Measurements from ENCODE around the gene COL27A1.

The COL27A1 gene

GRCh38 chr9:114357911-114358328 lies 202.6 kb downstream of the COL27A1 start:
- no peak for DNase-seq (ENCODE audit: low read depth)
- TF ChIP-seq CTCF (IDR thresholded peaks at IDR 0.05; ENCODE audit: low read depth, low read length): no peak
- no peak for TF ChIP-seq MAX (IDR thresholded peaks at IDR 0.05; ENCODE audit: low read depth, low read length)
- TF ChIP-seq MYC (IDR thresholded peaks at IDR 0.05; ENCODE audit: low read depth, low read length): no peak
- TF ChIP-seq POLR2A (IDR thresholded peaks at IDR 0.05; ENCODE audit: extremely low read depth, insufficient read length): no peak
- H3K4me3 ChIP-seq (ENCODE audit: low read depth, low read length): no peak overlapping the region

GRCh38 chr9:114359801-114360200 lies 204.5 kb downstream of the COL27A1 start:
- TF ChIP-seq CTCF (IDR thresholded peaks at IDR 0.05; ENCODE audit: low read depth, low read length) (no peak), POLR2A (IDR thresholded peaks at IDR 0.05; ENCODE audit: extremely low read depth, insufficient read length) (no peak), MYC (IDR thresholded peaks at IDR 0.05; ENCODE audit: low read depth, low read length) (no peak), MAX (IDR thresholded peaks at IDR 0.05; ENCODE audit: low read depth, low read length) (no peak)
- H3K4me3 ChIP-seq (ENCODE audit: low read depth, low read length): no peak overlapping the region
- DNase-seq (ENCODE audit: low read depth): no peak

GRCh38 chr9:114361542-114361941 lies 206.2 kb downstream of the COL27A1 start:
- H3K4me3 ChIP-seq (ENCODE audit: low read depth, low read length): no peak overlapping the region
- no peak for DNase-seq (ENCODE audit: low read depth)
- TF ChIP-seq POLR2A (IDR thresholded peaks at IDR 0.05; ENCODE audit: extremely low read depth, insufficient read length): no peak
- no peak for TF ChIP-seq MAX (IDR thresholded peaks at IDR 0.05; ENCODE audit: low read depth, low read length)
- no peak for TF ChIP-seq CTCF (IDR thresholded peaks at IDR 0.05; ENCODE audit: low read depth, low read length)
- TF ChIP-seq MYC (IDR thresholded peaks at IDR 0.05; ENCODE audit: low read depth, low read length): no peak

Measured in NB4 (cell line).